HG03460 (cell line): ENCODE measurements around the gene SLC44A2.

Experiments
- ATAC-seq: cut with Tn5 transposase; IDR thresholded peaks from one replicate; pipeline ENCODE4 v1.9.1; 2021; ENCODE audit not compliant: unreplicated experiment

SLC44A2 gene

DNA sequence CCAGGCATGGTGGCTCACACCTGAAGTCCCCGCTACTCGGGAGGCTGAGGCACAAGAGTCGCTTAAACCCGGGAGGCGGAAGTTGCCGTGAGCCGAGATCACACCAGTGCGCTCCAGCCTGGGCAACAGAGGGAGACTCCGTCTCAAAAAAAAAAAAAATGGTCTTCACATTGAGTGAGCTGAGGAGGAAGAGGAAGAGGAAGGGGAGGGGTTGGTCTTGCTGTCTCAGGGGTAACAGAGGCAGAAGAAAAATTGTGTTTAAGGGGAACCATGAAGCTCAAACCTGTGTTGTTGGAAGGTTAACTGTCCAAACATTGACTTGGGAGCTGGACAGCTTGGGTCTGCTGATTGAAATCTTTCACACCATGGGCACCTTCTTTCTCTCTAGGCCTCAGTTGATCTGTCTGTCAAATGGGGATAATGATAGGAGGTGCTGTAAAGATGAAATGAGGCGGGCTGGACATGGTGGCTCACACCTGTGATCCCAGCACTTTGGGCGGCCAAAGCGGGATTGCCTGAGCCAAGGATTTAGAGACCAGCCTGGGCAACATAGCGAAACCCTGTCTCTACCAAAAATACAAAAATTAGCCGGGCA, 9.8 kb upstream of the SLC44A2 start:
- ATAC-seq = no peak

DNA sequence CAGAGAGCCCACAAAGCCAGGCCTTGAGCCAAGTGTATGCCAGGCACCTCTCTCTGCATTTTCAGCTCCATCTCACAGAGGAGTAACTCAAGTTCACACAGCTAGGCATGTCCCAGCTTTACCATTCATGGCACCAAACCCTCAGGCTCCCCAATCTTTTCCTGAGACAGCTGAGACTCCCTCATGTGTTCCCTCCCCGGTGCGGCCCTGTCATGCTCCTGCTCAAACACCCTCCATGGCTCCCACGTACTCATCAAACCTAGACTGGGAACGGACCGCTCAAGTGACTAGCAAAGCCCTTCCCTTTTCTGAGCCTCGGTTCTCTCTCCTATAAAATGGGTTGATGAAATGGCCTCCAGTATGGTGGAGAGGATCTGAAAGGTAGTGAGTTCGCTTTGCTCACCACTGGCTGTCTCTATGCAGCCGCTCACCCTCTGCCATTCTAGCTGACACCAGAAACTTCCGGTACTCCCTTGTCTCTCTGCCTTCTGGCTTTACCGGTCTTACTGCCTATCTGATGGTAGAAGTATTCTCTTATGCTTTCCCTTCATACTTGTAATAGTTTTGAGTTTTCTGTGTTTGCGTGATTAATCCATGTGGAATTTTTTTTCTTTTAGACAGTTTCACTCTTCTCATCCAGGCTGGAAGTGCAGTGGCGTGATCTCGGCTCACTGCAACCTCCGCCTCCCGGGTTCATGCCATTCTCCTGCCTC, 7.8 kb upstream of the SLC44A2 start:
- ATAC-seq = no peak

DNA sequence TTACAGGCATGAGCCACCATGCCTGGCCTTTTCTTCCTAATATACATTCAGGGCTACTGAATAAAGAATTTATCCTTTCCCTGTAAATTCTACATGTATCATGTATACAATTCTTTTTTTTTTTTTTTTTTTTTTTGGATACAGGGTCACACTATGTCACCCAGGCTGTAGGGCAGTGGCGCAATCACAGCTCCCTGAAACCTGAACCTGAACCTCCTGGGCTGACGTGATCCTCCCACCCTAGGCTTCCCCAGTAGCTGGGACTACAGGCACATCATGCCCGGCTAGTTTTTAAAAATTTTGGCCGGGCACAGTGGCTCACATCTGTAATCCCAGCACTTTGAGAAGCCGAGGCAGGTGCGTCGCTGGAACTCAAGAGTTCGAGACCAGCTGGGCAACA, 6.5 kb upstream of the SLC44A2 start:
- ATAC-seq = no peak

DNA sequence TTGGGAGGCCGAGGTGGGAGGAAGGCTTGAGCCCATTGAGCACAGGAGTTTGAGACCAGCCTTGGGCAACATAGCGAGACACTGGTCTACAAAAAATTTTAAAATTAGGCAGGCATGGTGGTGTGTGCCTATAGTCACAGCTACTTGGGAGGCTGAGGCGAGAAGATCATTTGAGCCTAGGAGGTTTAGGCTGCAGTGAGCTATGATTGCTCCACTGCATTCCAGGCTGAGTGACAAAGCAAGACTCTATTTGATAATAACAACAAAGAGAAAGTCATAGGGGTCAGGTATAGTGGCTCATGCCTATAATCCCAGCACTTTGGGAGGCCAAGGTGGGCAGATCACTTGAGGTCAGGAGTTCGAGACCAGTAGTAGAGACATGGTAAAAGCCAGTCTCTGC, 4.6 kb upstream of the SLC44A2 start:
- no peak for ATAC-seq

DNA sequence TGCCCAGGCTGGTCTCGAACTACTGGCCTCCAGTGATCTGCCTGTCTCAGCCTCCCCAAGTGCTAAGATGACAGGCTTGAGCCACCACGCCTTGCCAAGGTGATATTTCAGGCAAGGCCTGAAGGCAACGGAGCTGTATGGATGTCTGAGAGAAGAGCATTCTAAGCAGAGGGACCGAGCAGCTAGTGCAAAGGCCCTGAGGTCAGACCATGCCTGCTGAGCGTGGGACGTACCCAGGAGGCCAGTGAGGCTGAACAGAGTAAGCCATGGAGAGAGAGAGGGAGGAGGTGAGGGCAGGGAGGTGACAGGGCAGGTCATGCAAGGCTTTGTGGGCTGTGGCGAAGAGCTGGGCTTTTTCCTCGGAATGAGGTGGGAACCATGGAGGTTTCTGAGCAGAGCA, 3.4 kb upstream of the SLC44A2 start:
- no peak for ATAC-seq

DNA sequence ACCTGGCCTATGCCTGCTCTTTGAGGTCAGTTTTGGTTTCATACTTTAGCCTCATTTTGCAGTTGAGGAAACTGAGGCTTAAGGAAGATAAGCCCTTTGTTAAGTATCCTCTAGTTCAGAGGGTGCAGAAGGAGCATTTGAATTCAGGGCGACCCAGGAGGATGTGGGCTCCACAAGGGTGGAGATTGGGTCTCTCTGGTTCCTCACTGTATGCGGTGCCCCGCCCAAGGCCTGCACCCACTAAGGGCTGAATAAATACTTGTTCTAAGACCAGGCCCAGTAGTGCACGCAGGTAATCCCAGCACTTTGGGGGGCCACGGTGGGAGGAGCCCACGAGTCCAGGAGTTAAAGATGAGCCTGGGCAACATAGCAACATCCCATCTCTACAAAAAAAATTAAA, 768 bp upstream of the SLC44A2 start:
- ATAC-seq = no peak

DNA sequence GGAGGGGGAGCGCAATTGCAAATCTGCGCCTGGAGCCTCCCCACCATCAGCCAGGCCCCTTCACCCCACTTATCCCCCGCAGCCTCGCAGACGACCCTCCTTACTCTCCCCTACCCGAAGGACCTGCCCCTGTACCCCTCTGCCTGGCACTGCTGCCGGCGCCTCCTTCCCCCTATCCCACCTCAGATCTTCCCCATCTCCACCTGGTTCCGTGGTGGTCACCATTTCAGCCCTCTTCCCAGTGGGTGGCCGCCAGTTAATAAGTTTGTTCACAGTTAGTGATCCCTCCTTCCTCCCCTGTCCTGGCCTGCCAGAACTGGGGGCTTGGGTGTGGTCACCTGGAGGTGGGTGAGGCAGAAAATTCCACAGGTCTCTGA, 397 bp downstream of the SLC44A2 start:
- ATAC-seq = no peak

DNA sequence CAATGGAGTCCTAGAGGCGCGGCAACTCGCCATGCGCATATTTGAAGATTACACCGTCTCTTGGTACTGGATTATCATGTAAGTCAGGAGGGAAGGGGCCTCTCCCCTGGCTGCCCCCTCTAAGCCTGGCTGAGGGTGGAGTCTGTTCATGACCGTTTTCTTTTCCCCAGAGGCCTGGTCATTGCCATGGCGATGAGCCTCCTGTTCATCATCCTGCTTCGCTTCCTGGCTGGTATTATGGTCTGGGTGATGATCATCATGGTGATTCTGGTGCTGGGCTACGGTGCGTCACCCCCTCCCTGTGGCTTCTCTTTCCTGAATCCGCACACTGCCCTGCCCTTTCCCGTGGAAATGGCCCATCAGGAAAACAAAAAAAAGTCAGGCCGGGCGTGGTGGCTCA, 6.5 kb downstream of the SLC44A2 start:
- no peak for ATAC-seq

DNA sequence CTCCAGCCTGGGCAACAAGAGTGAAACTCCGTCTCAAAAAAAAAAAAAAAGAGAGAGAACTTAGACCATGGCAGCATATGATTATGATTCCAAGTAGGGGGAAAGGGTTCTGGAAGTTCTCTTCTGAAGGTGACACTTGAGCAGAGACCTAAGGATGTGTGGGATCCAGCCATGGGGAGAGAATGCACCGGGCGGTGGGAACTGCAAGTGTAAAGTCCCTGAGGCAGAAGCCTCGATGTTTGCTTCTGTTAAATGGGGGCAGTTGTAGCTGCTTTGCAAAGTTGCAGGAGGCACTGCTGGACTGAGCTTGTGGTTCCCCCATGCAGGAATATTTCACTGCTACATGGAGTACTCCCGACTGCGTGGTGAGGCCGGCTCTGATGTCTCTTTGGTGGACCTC, 9.1 kb downstream of the SLC44A2 start:
- ATAC-seq = no peak

DNA sequence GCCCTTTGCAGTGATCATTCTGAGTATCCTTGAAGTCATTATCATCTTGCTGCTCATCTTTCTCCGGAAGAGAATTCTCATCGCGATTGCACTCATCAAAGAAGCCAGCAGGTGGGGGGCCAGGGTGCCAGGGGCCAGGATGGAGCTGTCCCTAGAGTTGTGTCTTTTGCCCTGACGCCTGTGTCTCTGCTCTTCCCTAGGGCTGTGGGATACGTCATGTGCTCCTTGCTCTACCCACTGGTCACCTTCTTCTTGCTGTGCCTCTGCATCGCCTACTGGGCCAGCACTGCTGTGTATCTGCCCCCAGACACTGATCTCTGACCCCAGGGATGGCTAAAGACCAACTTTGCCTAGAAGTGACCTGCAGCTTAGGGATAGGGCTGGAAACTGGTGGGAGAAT, 9.6 kb downstream of the SLC44A2 start:
- ATAC-seq = no peak

DNA sequence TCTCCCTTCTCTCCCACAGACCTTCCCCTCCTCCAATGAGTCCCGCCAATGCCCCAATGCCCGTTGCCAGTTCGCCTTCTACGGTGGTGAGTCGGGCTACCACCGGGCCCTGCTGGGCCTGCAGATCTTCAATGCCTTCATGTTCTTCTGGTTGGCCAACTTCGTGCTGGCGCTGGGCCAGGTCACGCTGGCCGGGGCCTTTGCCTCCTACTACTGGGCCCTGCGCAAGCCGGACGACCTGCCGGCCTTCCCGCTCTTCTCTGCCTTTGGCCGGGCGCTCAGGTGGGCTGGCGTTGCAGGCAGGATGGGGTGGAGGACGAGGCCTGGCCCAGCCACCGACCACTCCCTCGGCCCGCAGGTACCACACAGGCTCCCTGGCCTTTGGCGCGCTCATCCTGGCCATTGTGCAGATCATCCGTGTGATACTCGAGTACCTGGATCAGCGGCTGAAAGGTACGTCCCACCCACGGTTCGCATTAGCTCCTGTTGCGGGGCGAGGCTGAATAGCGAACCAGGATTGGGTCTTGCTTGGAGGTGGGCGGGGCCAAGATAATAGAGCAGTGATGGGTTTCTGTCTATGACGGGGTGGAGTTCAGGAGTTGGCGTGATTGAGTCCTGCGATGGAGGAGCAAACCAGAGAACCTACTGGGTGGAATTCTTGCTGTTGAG, 11.1 kb downstream of the SLC44A2 start:
- ATAC-seq = no peak

DNA sequence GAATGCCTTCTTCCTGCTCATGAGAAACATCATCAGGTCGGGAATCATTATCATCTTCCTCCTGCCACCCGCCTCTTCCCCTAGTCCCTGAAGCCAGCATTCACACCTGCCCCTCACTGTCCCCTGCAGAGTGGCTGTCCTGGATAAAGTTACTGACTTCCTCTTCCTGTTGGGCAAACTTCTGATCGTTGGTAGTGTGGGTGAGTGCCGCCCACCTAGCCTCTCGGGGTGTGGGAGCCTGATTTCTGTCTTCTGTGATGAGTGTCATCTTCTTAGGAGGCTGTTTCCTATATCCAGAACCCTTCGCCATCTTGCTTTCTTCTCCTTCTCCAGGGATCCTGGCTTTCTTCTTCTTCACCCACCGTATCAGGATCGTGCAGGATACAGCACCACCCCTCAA, 12.5 kb downstream of the SLC44A2 start:
- ATAC-seq = no peak

DNA sequence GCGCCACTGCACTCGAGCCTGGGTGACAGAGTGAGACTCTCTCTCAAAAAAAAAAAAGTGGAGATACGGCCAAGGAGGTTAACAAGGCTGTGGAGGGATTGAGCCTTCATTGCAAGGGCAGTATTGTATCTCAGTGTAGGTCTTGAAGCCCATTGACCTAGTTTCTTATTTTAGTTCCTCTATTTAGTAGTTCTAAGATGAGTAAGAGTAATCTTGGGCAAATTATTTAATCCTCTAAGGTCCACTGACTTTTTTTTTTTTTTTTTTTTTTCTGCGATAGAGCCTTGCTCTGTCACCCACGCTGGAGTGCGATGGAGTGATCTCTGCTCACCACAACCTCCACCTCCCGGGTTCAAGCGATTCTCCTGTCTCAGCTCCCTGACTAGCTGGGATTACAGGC, 14.5 kb downstream of the SLC44A2 start:
- ATAC-seq = no peak

DNA sequence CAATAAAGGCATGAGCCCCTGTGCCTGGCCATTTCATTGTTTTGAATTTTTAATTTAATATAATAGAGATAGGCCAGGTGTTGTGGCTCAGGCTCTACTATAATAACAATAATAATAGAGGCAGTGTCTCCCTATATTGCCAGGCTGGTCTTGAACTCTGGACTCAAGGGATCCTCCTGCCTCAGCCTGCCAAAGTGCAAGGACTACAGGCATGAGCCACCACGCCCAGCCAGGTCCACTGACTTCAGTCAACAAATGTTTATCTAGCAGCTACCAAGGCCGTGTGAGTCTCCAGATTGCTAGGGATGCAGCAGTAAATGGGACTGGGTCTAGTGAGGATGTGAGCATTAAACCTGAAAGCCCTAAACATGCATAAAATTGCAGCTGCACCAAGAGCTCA, 15.0 kb downstream of the SLC44A2 start:
- no peak for ATAC-seq

DNA sequence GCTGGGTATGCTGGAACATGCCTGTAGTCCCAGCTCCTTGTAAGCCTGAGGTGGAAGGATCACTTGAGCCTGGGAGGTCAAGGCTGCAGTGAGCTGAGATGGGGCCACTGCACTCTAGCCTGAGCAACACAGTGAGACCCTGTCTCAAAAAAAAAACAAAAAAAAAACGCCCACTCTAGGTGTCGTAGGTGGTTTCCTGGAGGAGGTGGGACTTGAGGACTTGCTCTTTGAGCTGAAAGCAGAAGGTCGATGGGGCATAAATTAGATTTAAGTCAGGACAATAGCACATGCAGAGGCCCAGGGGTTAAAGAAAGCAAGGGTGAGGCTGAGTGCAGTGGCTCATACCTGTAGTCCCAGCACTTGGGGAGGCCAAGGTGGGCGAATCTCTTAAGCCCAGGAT, 15.9 kb downstream of the SLC44A2 start:
- ATAC-seq = no peak

DNA sequence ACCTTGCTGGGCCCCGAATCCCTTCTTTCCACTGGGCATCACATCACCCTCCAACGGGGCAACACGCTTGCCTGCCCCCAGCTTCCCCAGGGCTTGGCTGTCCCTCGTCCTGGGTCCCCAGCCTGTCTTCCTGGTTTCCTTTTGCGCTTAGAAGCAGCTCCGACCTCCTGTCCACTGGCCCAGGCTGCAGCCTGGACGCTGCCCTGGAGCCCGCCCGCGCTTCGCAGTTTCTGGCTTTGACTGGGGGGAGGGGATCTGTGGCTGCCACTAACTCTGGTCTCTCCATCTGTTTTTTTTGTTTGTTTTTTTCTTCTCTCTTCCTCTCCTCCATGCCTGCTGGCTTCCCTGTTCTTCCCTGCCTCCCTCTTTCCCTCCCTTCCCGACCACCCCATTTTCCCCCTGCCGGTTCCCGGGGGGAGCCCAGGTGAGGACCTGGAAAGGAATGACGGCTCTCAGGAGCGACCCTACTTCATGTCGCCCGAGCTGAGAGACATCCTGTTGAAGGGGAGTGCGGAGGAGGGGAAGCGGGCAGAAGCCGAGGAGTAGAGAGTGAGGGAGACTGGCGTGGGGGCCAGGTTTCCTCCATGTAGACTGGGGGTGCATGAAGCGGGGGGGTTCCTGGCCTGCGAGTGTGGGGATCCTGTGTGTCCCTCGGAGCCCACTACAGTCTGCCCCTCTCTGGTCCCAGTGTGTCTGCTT, 17.3 kb downstream of the SLC44A2 start:
- ATAC-seq = no peak

DNA sequence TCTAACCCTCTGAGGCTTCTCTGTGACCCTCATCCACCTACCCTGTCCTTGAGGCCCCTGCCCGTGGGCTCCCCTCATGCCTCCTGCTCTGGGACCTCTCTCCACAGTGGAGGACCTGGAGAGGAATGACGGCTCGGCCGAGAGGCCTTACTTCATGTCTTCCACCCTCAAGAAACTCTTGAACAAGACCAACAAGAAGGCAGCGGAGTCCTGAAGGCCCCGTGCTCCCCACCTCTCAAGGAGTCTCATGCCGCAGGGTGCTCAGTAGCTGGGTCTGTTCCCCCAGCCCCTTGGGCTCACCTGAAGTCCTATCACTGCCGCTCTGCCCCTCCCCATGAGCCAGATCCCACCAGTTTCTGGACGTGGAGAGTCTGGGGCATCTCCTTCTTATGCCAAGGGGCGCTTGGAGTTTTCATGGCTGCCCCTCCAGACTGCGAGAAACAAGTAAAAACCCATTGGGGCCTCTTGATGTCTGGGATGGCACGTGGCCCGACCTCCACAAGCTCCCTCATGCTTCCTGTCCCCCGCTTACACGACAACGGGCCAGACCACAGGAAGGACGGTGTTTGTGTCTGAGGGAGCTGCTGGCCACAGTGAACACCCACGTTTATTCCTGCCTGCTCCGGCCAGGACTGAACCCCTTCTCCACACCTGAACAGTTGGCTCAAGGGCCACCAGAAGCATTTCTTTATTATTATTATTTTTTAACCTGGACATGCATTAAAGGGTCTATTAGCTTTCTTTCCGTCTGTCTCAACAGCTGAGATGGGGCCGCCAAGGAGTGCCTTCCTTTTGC, 18.0 kb downstream of the SLC44A2 start:
- no peak for ATAC-seq

DNA sequence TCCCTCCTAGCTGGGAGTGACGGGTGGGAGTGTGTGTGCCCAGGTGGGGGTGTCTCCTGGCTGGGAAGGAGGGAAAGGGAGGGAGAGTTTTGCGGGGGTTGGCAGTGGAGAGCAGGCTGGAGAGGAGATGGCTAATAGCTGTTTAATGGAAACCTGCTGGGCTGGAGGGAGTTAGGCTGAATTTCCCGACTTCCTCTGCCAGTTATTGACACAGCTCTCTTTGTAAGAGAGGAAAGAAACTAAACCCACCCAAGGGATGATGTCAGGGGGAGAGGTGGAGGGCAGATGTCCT, 18.6 kb downstream of the SLC44A2 start:
- no peak for ATAC-seq

DNA sequence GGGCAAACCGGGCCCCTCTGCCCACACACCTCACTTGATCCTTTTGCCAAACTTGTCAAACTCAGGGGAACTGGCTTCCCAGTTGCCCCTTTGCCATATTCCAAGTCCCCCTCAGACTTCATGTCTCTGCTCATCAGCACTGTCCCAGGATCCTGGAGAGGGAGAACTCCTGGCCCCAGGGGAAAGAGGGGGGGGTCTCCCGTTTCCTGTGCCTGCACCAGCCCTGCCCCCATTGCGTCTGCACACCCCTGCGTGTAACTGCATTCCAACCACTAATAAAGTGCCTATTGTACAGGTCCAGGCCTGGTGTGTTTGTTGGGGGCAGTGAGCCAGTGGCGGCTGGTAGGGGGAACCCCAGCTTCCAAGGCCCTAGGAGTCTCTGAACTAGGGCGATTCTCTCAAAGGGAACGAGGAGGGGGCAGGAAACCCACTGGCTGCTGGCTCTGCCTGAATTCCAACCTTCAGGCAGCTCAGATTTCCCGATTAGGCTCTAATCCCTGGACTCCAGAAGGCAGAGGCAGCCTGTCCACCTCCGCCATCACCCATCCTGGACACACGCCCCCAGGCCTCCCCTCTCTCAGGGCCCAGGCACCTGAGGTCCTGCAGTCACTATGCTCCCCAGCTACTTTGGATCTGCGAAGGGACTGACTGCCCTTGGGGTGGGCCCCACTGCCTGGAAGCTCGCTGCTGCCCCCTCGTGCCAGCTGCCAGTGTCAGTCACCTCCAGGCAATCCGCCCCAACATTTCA, 19.1 kb downstream of the SLC44A2 start:
- no peak for ATAC-seq

DNA sequence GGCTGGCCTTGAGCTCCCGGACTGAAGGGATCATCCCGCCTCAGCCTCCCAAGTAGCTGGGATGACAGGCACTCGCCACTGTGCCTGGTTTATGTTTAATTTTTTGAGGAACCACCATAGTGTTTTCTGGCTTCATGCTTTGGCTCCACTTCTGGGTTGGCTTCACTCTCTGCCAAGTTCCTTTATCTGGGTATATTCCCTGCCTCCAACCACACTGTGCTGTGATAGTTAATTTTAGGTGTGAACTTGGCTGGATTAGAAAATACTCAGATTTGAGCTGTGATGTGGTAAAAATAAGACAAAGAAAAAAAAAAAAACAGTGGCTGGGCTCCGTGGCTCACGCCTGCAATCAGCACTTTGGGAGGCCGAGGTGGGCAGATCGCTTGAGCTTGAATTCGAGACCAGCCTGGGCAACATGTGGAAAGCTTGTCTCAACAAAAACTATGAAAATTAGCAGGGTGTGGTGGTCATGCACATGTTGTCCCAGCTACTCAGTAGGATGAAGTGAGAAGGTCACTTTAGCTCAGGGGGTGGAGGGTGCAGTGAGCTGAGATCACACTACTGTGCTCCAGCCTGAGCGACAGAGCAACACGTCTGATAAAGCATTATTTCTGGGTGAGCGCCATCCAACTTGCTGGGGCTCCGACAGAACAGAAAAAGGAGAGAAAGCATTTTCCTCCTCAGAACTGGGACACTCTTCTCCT, 21.3 kb downstream of the SLC44A2 start:
- no peak for ATAC-seq
